ENCODE results near the gene NDUFA1.
"Not testable (repeated sequence)": the region's sequence is repeated elsewhere in the genome, so short reads cannot be mapped to it uniquely, and the experiment has no call there.

NDUFA1 gene

GRCh38 chrX:119917877-119918276 is 46.2 kb downstream of the NDUFA1 start:
- no peak for DNase-seq (ENCODE audit: low spot score)
- Histone ChIP-seq H2BK120ac (ENCODE audit: low read depth, low read length) (no peak overlapping the region), H2AFZ (ENCODE audit: low read length) (no peak overlapping the region), H4K91ac (ENCODE audit: low read depth, low read length, poor library complexity) (no peak overlapping the region), H3K27me3 (ENCODE audit: control insufficient read depth in 3 of 3, insufficient read depth in 3 of 3, low read depth in 1 of 3, low read length in 3 of 3) (no peaks in the 10 kb centered on the region), H3K36me3 (replicated peaks in 1 of 2; ENCODE audit: control insufficient read depth in 2 of 2, insufficient read depth in 2 of 2, low read length in 2 of 2) (no peaks in the 10 kb centered on the region), H2BK5ac (ENCODE audit: low read length) (no peak overlapping the region), H3K4me2 (ENCODE audit: insufficient read depth, low read length, poor library complexity, severe bottlenecking) (no peak overlapping the region), H3K23ac (ENCODE audit: low read depth, low read length, poor library complexity) (no peak overlapping the region), H2BK12ac (ENCODE audit: low read length) (no peak overlapping the region), H3K18ac (ENCODE audit: low read length) (no peak overlapping the region), H3K4me3 (ENCODE audit: low read length in 2 of 2) (no peak overlapping the region), H3K14ac (ENCODE audit: low read length) (no peak overlapping the region), H3K4me1 (ENCODE audit: control insufficient read depth in 2 of 2, insufficient read depth in 1 of 2, low read depth in 1 of 2, low read length in 2 of 2) (no peaks in the 10 kb centered on the region), H2AK5ac (ENCODE audit: low read depth, low read length) (no peak overlapping the region), H3K4ac (ENCODE audit: low read length) (no peak overlapping the region), H3K27ac (replicated peaks; ENCODE audit: low read length) (no peak overlapping the region), H3K9me3 (replicated peaks in 1 of 2; ENCODE audit: control insufficient read depth in 2 of 2, insufficient read depth in 1 of 2, low read depth in 1 of 2, low read length in 2 of 2) (no peaks in the 10 kb centered on the region), H3K9ac (ENCODE audit: low read depth, low read length, poor library complexity) (no peak overlapping the region), H3K79me1 (ENCODE audit: low read depth, low read length) (no peaks in the 10 kb centered on the region), H4K8ac (ENCODE audit: low read depth, low read length) (no peak overlapping the region), H2BK15ac (ENCODE audit: low read length) (no peak overlapping the region)
- WGBS, 2 donors (ENCODE audit: extremely low coverage in 2 of 2, insufficient read length in 2 of 2, insufficient replicate concordance in 1 of 2), result no CpG with 5 or more reads among the region's 2 CpGs

DNA sequence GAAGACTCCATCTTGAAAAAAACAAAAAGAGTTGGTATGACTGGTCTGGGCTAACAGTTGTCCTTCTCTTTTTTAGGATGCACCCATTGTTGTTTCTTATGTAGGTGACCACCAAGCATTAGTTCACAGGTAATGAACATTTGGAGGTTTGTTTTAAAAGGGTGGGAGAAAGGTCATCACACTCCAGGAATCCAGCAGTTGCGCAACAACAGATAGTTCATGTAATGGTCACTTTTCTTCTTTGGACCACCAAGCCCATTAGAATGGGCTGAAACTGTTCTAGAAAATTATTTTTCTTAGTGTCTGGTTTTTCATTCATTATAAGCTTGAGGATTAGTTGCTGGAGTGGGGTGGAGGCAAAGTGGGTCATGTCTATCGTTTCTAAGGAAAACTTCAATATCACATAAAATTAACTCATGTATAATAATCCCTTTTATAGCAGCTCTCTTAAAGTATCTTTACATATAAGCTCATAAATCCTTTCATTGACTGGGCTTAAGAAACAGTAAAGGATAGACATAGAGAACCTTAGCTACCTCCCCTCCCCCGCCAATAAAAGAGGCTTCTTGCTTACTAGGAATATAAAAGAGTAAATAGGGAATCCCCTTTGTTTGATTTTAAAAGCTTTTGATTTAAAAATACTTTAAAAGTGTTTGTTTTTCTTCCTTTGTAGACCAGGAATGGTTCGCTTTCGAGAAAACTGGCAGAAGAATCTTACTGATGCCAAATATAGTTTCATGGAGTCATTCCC is 48.4 kb downstream of the NDUFA1 start:
- no peak for DNase-seq (ENCODE audit: low spot score)
- Histone ChIP-seq H3K79me1 (ENCODE audit: low read depth, low read length) (no peaks in the 10 kb centered on the region), H4K8ac (ENCODE audit: low read depth, low read length) (no peak overlapping the region), H3K4me2 (ENCODE audit: insufficient read depth, low read length, poor library complexity, severe bottlenecking) (no peak overlapping the region), H3K14ac (ENCODE audit: low read length) (no peak overlapping the region), H3K4ac (ENCODE audit: low read length) (no peak overlapping the region), H3K9ac (ENCODE audit: low read depth, low read length, poor library complexity) (no peak overlapping the region), H2BK120ac (ENCODE audit: low read depth, low read length) (no peak overlapping the region), H2BK12ac (ENCODE audit: low read length) (no peak overlapping the region), H3K9me3 (replicated peaks in 1 of 2; ENCODE audit: control insufficient read depth in 2 of 2, insufficient read depth in 1 of 2, low read depth in 1 of 2, low read length in 2 of 2) (no peaks in the 10 kb centered on the region), H3K4me3 (ENCODE audit: low read length in 2 of 2) (no peak overlapping the region), H3K36me3 (replicated peaks in 1 of 2; ENCODE audit: control insufficient read depth in 2 of 2, insufficient read depth in 2 of 2, low read length in 2 of 2) (peaks cover 0 to 5% of the 10 kb centered on the region in 2 donors), H3K27me3 (ENCODE audit: control insufficient read depth in 3 of 3, insufficient read depth in 3 of 3, low read depth in 1 of 3, low read length in 3 of 3) (no peaks in the 10 kb centered on the region), H3K27ac (replicated peaks; ENCODE audit: low read length) (no peak overlapping the region), H3K18ac (ENCODE audit: low read length) (no peak overlapping the region), H4K91ac (ENCODE audit: low read depth, low read length, poor library complexity) (no peak overlapping the region), H3K4me1 (ENCODE audit: control insufficient read depth in 2 of 2, insufficient read depth in 1 of 2, low read depth in 1 of 2, low read length in 2 of 2) (no peaks in the 10 kb centered on the region), H2AK5ac (ENCODE audit: low read depth, low read length) (no peak overlapping the region), H3K23ac (ENCODE audit: low read depth, low read length, poor library complexity) (no peak overlapping the region), H2BK15ac (ENCODE audit: low read length) (no peak overlapping the region), H2AFZ (ENCODE audit: low read length) (no peak overlapping the region), H2BK5ac (ENCODE audit: low read length) (no peak overlapping the region)
- WGBS, 2 donors (ENCODE audit: extremely low coverage in 2 of 2, insufficient read length in 2 of 2, insufficient replicate concordance in 1 of 2), result no CpG with 5 or more reads among the region's 5 CpGs

DNA sequence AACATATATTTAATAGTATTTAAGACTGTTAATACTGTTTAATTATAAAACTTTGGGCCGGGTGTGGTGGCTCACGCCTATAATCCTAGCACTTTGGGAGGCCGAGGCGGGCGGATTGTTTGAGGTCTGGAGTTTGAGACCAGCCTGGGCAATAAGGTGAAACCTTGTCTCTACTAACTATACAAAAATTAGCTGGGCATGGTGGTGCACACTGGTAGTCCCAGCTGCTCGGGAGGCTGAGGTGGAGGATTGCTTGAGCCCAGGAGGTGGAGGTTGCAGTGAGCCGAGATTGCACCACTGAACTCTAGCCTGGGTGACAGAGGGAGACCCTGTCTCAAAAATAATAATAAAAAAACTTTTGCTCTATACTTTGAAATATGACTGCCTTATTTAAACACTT is 50.8 kb downstream of the NDUFA1 start:
- H3K27me3 ChIP-seq (ENCODE audit: control insufficient read depth in 3 of 3, insufficient read depth in 3 of 3, low read depth in 1 of 3, low read length in 3 of 3); H3K4ac ChIP-seq (ENCODE audit: low read length); H3K4me1 ChIP-seq (ENCODE audit: control insufficient read depth in 2 of 2, insufficient read depth in 1 of 2, low read depth in 1 of 2, low read length in 2 of 2); H2BK120ac ChIP-seq (ENCODE audit: low read depth, low read length); H3K9me3 ChIP-seq (replicated peaks in 1 of 2; ENCODE audit: control insufficient read depth in 2 of 2, insufficient read depth in 1 of 2, low read depth in 1 of 2, low read length in 2 of 2); H3K18ac ChIP-seq (ENCODE audit: low read length); H4K91ac ChIP-seq (ENCODE audit: low read depth, low read length, poor library complexity); H3K4me3 ChIP-seq (ENCODE audit: low read length in 2 of 2); H3K36me3 ChIP-seq (replicated peaks in 1 of 2; ENCODE audit: control insufficient read depth in 2 of 2, insufficient read depth in 2 of 2, low read length in 2 of 2); H4K8ac ChIP-seq (ENCODE audit: low read depth, low read length); H3K79me1 ChIP-seq (ENCODE audit: low read depth, low read length); DNase-seq (ENCODE audit: low spot score); H3K9ac ChIP-seq (ENCODE audit: low read depth, low read length, poor library complexity); H2AFZ ChIP-seq (ENCODE audit: low read length); H3K14ac ChIP-seq (ENCODE audit: low read length); H3K23ac ChIP-seq (ENCODE audit: low read depth, low read length, poor library complexity); H2BK15ac ChIP-seq (ENCODE audit: low read length); H2BK12ac ChIP-seq (ENCODE audit: low read length); H3K4me2 ChIP-seq (ENCODE audit: insufficient read depth, low read length, poor library complexity, severe bottlenecking); H2AK5ac ChIP-seq (ENCODE audit: low read depth, low read length); H2BK5ac ChIP-seq (ENCODE audit: low read length); H3K27ac ChIP-seq (replicated peaks; ENCODE audit: low read length): not testable (repeated sequence)
- no CpG with 5 or more reads among the region's 7 CpGs for WGBS, 2 donors (ENCODE audit: extremely low coverage in 2 of 2, insufficient read length in 2 of 2, insufficient replicate concordance in 1 of 2)

All from neuronal stem cell (in vitro differentiated cells).